Measurements from ENCODE around the gene BTBD9. TPM values are rescaled to one million over a fixed set of nuclear protein-coding genes. Genes with fewer than 3 reads are reported as not detected.

The BTBD9 gene
- total RNA-seq, 1 donor from 2014 or later: 47.9 TPM

DNA sequence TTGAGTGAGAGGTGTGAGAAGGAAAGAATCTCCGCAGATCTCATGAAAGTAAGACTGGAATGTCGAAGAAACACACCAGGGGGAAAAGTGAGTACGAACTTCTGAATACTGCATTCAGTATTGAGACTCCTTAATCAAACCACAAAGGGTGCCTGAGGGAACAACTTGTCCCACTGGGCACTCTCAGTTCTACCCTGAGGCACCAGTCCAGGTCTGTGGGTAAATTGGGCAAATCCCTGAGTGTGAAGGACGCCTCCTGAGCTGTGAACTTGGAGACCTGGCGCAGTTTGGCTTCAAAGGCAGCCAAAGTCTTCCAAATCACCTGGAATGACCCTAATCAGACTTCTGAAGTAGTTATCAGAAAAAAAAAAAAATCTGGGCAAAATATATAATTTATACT, 329.7 kb downstream of the BTBD9 start:
- peak; percentile 92 for ATAC-seq
- H3K27ac ChIP-seq: no peak overlapping the region
- H3K4me1 ChIP-seq: no peaks in the 10 kb centered on the region
- H3K36me3 ChIP-seq: no peaks in the 10 kb centered on the region
- H3K9me3 ChIP-seq: no peaks in the 10 kb centered on the region
- H3K27me3 ChIP-seq: no peaks in the 10 kb centered on the region
- no peak for DNase-seq
- TF ChIP-seq, protein P1, sequence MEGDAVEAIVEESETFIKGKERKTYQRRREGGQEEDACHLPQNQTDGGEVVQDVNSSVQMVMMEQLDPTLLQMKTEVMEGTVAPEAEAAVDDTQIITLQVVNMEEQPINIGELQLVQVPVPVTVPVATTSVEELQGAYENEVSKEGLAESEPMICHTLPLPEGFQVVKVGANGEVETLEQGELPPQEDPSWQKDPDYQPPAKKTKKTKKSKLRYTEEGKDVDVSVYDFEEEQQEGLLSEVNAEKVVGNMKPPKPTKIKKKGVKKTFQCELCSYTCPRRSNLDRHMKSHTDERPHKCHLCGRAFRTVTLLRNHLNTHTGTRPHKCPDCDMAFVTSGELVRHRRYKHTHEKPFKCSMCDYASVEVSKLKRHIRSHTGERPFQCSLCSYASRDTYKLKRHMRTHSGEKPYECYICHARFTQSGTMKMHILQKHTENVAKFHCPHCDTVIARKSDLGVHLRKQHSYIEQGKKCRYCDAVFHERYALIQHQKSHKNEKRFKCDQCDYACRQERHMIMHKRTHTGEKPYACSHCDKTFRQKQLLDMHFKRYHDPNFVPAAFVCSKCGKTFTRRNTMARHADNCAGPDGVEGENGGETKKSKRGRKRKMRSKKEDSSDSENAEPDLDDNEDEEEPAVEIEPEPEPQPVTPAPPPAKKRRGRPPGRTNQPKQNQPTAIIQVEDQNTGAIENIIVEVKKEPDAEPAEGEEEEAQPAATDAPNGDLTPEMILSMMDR (IDR thresholded peaks at IDR 0.05): no peak
- intact Hi-C loops (cut with DNase I): no loop called here
- no peak overlapping the region for H3K4me3 ChIP-seq

DNA sequence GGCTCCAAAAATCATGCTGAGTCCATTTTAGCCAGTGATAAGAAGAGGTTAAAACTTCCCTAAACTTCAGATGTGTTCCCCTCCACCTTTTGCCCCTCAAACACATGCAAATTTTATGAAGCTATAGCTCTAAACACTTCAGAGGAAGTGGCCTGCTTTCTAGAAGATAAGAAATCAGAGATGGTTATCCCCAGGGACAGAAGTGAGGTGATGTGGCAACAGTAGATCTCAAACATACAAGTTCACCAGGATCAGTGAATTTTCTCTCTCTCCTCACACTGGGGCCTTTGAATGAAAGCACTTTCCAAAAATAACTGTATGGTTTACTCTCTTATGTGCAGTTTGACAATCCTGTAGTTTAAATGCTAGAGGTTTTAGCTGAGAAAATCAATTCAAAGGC, 332.0 kb downstream of the BTBD9 start:
- intact Hi-C loops (cut with DNase I): no loop called here
- Histone ChIP-seq H3K4me3 (no peak overlapping the region), H3K27ac (no peak overlapping the region), H3K4me1 (no peaks in the 10 kb centered on the region), H3K36me3 (no peaks in the 10 kb centered on the region), H3K27me3 (no peaks in the 10 kb centered on the region), H3K9me3 (no peaks in the 10 kb centered on the region)
- DNase-seq (no peak), ATAC-seq (no peak)
- TF ChIP-seq, protein P1 (IDR thresholded peaks at IDR 0.05): no peak

- ATAC-seq (no peak), DNase-seq (no peak)
- intact Hi-C loops (cut with DNase I): no loop called here
- H3K27ac ChIP-seq: no peak overlapping the region
- no peaks in the 10 kb centered on the region for H3K27me3 ChIP-seq
- H3K4me3 ChIP-seq: no peak overlapping the region
- no peaks in the 10 kb centered on the region for H3K36me3 ChIP-seq
- TF ChIP-seq, protein P1 (IDR thresholded peaks at IDR 0.05): no peak
- H3K9me3 ChIP-seq: no peaks in the 10 kb centered on the region
- H3K4me1 ChIP-seq: no peaks in the 10 kb centered on the region
Observed at GRCh38 chr6:38306931-38307330, 332.8 kb downstream of the BTBD9 start.

DNA sequence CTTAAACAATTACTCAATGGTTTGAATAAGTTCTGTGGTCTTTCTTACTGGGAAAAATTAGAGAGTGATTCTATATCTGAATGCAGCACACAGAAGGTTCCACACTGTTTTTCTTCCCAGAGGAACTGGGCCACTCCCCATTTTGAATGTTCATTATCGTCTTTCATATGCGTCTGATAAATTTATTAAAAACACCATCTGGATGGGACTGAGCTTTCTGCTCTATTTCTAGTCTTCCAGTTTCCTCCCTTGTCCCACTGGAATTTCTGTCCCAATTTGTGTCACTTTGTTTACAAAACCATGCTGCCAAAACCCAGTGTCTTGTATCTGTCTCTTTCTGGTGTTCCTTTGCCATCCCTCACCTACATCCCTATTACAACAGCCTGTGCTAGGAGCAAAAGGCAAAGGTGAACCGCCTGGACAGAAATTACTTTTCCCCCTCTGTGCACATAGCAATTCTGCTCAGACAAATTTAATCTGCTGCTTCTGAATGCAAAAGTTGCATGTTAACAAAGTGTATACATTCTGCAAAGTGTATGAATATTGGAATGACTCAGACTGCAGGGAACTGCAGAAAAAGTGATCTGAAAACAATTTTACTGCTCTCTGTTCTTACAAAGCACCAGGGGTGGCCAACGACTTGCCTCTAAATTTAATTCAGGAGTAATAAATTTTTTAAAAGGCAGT, 333.6 kb downstream of the BTBD9 start:
- Histone ChIP-seq H3K36me3 (no peaks in the 10 kb centered on the region), H3K9me3 (no peaks in the 10 kb centered on the region), H3K4me1 (no peaks in the 10 kb centered on the region), H3K27me3 (no peaks in the 10 kb centered on the region), H3K27ac (no peak overlapping the region), H3K4me3 (no peak overlapping the region)
- DNase-seq: no peak
- no peak for ATAC-seq
- TF ChIP-seq, protein P1 (IDR thresholded peaks at IDR 0.05): no peak
- intact Hi-C loops (cut with DNase I): no loop called here

- TF ChIP-seq, protein P1 (IDR thresholded peaks at IDR 0.05): no peak
- Histone ChIP-seq H3K9me3 (no peaks in the 10 kb centered on the region), H3K27me3 (no peaks in the 10 kb centered on the region), H3K27ac (no peak overlapping the region), H3K4me1 (no peaks in the 10 kb centered on the region), H3K4me3 (no peak overlapping the region), H3K36me3 (no peaks in the 10 kb centered on the region)
- no peak for DNase-seq
- no peak for ATAC-seq
- intact Hi-C loops (cut with DNase I): no loop called here
Observed at GRCh38 chr6:38302838-38303237, 336.9 kb downstream of the BTBD9 start.

- Histone ChIP-seq H3K27me3 (no peaks in the 10 kb centered on the region), H3K4me1 (no peaks in the 10 kb centered on the region), H3K27ac (no peak overlapping the region), H3K36me3 (no peaks in the 10 kb centered on the region), H3K9me3 (no peaks in the 10 kb centered on the region), H3K4me3 (no peak overlapping the region)
- ATAC-seq (no peak), DNase-seq (no peak)
- intact Hi-C loops (cut with DNase I): no loop called here
- TF ChIP-seq, protein P1 (IDR thresholded peaks at IDR 0.05): no peak
Observed at GRCh38 chr6:38302081-38302480, 337.6 kb downstream of the BTBD9 start.

All from upper lobe of right lung (tissue), 1 donor.